UCSD-AML1 (cell line): ENCODE results near the gene TPK1.
"Not testable (repeated sequence)": the region's sequence is repeated elsewhere in the genome, so short reads cannot be mapped to it uniquely, and the experiment has no call there.

Experiments used
- DNase-seq: peaks from one replicate; lab custom pipeline; 2025; ENCODE audit not compliant: unreplicated experiment; lab: John Stamatoyannopoulos, UW

The TPK1 gene

GRCh38 chr7:144487901-144488300, 348.0 kb downstream of the TPK1 start:
- no peak for DNase-seq

GRCh38 chr7:144484445-144484844, 351.4 kb downstream of the TPK1 start:
- DNase-seq: no peak

GRCh38 chr7:144483189-144483588, 352.7 kb downstream of the TPK1 start:
- DNase-seq: no peak

GRCh38 chr7:144481833-144482232, 354.0 kb downstream of the TPK1 start:
- DNase-seq: no peak

- no peak for DNase-seq
Observed at GRCh38 chr7:144477348-144477747, 358.5 kb downstream of the TPK1 start.

GRCh38 chr7:144474800-144475615, 360.8 kb downstream of the TPK1 start:
- no peak for DNase-seq

- DNase-seq: no peak
Observed at GRCh38 chr7:144474363-144474762, 361.5 kb downstream of the TPK1 start.

GRCh38 chr7:144473908-144474307, 361.9 kb downstream of the TPK1 start:
- DNase-seq: no peak

GRCh38 chr7:144470078-144470477, 365.8 kb downstream of the TPK1 start:
- DNase-seq: no peak

- DNase-seq: no peak
Observed at GRCh38 chr7:144468990-144469732, 366.7 kb downstream of the TPK1 start.

GRCh38 chr7:144459635-144460034, 376.2 kb downstream of the TPK1 start:
- no peak for DNase-seq

- DNase-seq: no peak
Observed at GRCh38 chr7:144455040-144455404, 380.8 kb downstream of the TPK1 start.

- no peak for DNase-seq
Observed at GRCh38 chr7:144454256-144455039, 381.4 kb downstream of the TPK1 start.

- DNase-seq: no peak
Observed at GRCh38 chr7:144452064-144452463, 383.8 kb downstream of the TPK1 start.

- no peak for DNase-seq
Observed at GRCh38 chr7:144445590-144445989, 390.3 kb downstream of the TPK1 start.

- no peak for DNase-seq
Observed at GRCh38 chr7:144439717-144440205, 396.1 kb downstream of the TPK1 start.

GRCh38 chr7:144438759-144439158, 397.1 kb downstream of the TPK1 start:
- no peak for DNase-seq

- DNase-seq: peak; percentile 4
Observed at GRCh38 chr7:144437370-144438191, 398.3 kb downstream of the TPK1 start.

GRCh38 chr7:144436500-144436899, 399.4 kb downstream of the TPK1 start:
- no peak for DNase-seq

- DNase-seq: no peak
Observed at GRCh38 chr7:144428431-144428830, 407.4 kb downstream of the TPK1 start.

- not testable (repeated sequence) for DNase-seq
Observed at GRCh38 chr7:144427539-144427938, 408.3 kb downstream of the TPK1 start.
